HepG2 (cell line): Measurements from ENCODE around the gene KMT2D. TPM values are rescaled to one million over a fixed set of nuclear protein-coding genes. Genes with fewer than 3 reads are reported as not detected.

Experiments
- ATAC-seq: fragments of 200-7000 bp; cut with Tn5 transposase; 3 replicates; pipeline ENCODE4 v1.9.1; 2020; ENCODE audit warnings: mild to moderate bottlenecking, moderate library complexity
- BruUV-seq: library from RNA; stranded (reverse); fragments of 400-500 nt; replicated peaks from 2 replicates; lab custom pipeline; 2021; lab: Mats Ljungman, UMichigan
- CTCF ChIA-PET: fragments of 300-600 bp; formaldehyde crosslinking; extraction: SDS; loops from one replicate; lab custom pipeline; 2021; ENCODE audit warnings: low total read pairs, inconsistent platforms, low intra/inter-chr PET ratio; lab: Yijun Ruan, JAX
- POLR2A ChIA-PET: fragments of 350-600 bp; sonication (Branson Sonifier 250); formaldehyde crosslinking; loops from one replicate; lab custom pipeline; 2020; ENCODE audit warnings: antibody characterized with exemption, inconsistent platforms; lab: Yijun Ruan, JAX
- DNase-seq: peaks from one replicate; pipeline ENCODE4 v3.0.0-alpha.2; 2015; ENCODE audit warnings: low spot score
- FAIRE-seq: peaks from 3 replicates; lab custom pipeline; 2011; peaks lifted over from hg19 to GRCh38; lab: Jason Lieb, UNC
- H2AFZ ChIP-seq: one replicate; pipeline ENCODE4 v1.6.1; 2011; ENCODE audit warnings: low read length, inconsistent platforms
- H3K27ac ChIP-seq: fragments of 300-600 bp; 3 replicates; pipeline ENCODE4 v1.8.0; 2011; ENCODE audit warnings: mixed run types, mild to moderate bottlenecking, mixed read lengths, low read length, inconsistent platforms; ENCODE audit not compliant: insufficient read depth; ENCODE audit errors: extremely low read length
- H3K27me3 ChIP-seq, 2 experiments: fragments of 200-600 bp in 1 of 2; 2 replicates in 1 of 2; 3 replicates in 1 of 2; pipeline versions ENCODE4 v1.6.0 to v1.8.0; 2011; ENCODE audit warnings: low read length in 2 of 2, mild to moderate bottlenecking in 2 of 2, moderate library complexity in 2 of 2, inconsistent platforms in 1 of 2; ENCODE audit not compliant: insufficient read depth in 2 of 2, control insufficient read depth in 1 of 2
- H3K36me3 ChIP-seq, 2 experiments: fragments of 200-600 bp in 1 of 2; replicated peaks in 1 of 2; 2 replicates in 1 of 2; 3 replicates in 1 of 2; pipeline versions ENCODE4 v1.5.1 to v1.8.0; 2011; ENCODE audit warnings: low read length in 2 of 2, inconsistent platforms in 1 of 2; ENCODE audit not compliant: insufficient read depth in 2 of 2, control insufficient read depth in 1 of 2
- H3K4me1 ChIP-seq: 2 replicates; pipeline ENCODE4 v1.5.1; 2012; ENCODE audit warnings: low read length, inconsistent platforms; ENCODE audit not compliant: insufficient read depth
- H3K4me2 ChIP-seq: 2 replicates; pipeline ENCODE4 v1.6.0; 2011; ENCODE audit warnings: low read depth, low read length, inconsistent platforms
- H3K4me3 ChIP-seq, 3 experiments: fragments of 200-600 bp in 1 of 3; sonication (generic), shearing (Covaris generic) in 1 of 3; replicated peaks in 1 of 3; 2 replicates each; pipeline ENCODE4 v1.5.1; 2011 to 2016; ENCODE audit warnings: low read length in 3 of 3, inconsistent platforms in 2 of 3, low read depth in 2 of 3, mild to moderate bottlenecking in 2 of 3, control low read depth in 1 of 3, mixed read lengths in 1 of 3; ENCODE audit not compliant: insufficient read depth in 1 of 3
- H3K79me2 ChIP-seq: one replicate; pipeline ENCODE4 v1.6.1; 2011; ENCODE audit warnings: low read length, inconsistent platforms; ENCODE audit not compliant: insufficient read depth
- H3K9ac ChIP-seq: 2 replicates; pipeline ENCODE4 v1.6.0; 2011; ENCODE audit warnings: mild to moderate bottlenecking, low read depth, low read length, inconsistent platforms; ENCODE audit not compliant: insufficient read depth
- H3K9me3 ChIP-seq: 2 replicates; pipeline ENCODE4 v1.5.1; 2012; ENCODE audit warnings: mild to moderate bottlenecking, low read length
- H4K20me1 ChIP-seq: 2 replicates; pipeline ENCODE4 v1.6.0; 2011; ENCODE audit warnings: inconsistent platforms, mild to moderate bottlenecking, low read length, moderate library complexity; ENCODE audit not compliant: insufficient read depth
- DBP ChIP-seq: sonication (generic); formaldehyde crosslinking; IDR thresholded peaks from 2 replicates; pipeline ENCODE4 v1.4.0; 2020; ENCODE audit warnings: missing genetic modification reagents; ENCODE audit errors: not compliant biosample characterization
- ESRRA ChIP-seq: sonication (generic); formaldehyde crosslinking; IDR thresholded peaks from 2 replicates; pipeline ENCODE4 v1.5.1; 2020; ENCODE audit warnings: mild to moderate bottlenecking, low read depth, missing genetic modification reagents
- JDP2 ChIP-seq: sonication (generic); formaldehyde crosslinking; IDR thresholded peaks from 2 replicates; pipeline ENCODE4 v1.8.1; 2022; ENCODE audit warnings: missing genetic modification reagents, borderline replicate concordance
- ZBTB44 ChIP-seq: sonication (generic); formaldehyde crosslinking; IDR thresholded peaks from 2 replicates; pipeline ENCODE4 v1.4.0; 2020; ENCODE audit warnings: missing genetic modification reagents
- ZFP62 ChIP-seq: sonication (generic); formaldehyde crosslinking; IDR thresholded peaks from 2 replicates; pipeline ENCODE4 v1.4.0; 2020; ENCODE audit warnings: missing genetic modification reagents
- ZNF225 ChIP-seq: sonication (generic); formaldehyde crosslinking; IDR thresholded peaks from 2 replicates; pipeline ENCODE4 v1.4.0; 2020; ENCODE audit warnings: mild to moderate bottlenecking, missing genetic modification reagents
- ZNF530 ChIP-seq: sonication (generic); formaldehyde crosslinking; IDR thresholded peaks from 2 replicates; pipeline ENCODE4 v1.5.0; 2020; ENCODE audit warnings: low read depth, mild to moderate bottlenecking, missing genetic modification reagents
- ZNF549 ChIP-seq: sonication (generic); formaldehyde crosslinking; IDR thresholded peaks from 2 replicates; pipeline ENCODE4 v1.5.0; 2020; ENCODE audit warnings: missing genetic modification reagents
- ZNF709 ChIP-seq: sonication (generic); formaldehyde crosslinking; IDR thresholded peaks from 2 replicates; pipeline ENCODE4 v1.5.0; 2020; ENCODE audit warnings: mild to moderate bottlenecking, missing genetic modification reagents
- ZNF891 ChIP-seq: sonication (generic); formaldehyde crosslinking; IDR thresholded peaks from 2 replicates; pipeline ENCODE4 v1.5.0; 2020; ENCODE audit warnings: mild to moderate bottlenecking, missing genetic modification reagents
- WGBS: methylation state at CpG from one replicate; pipeline ENCODE4 v1.1.6; 2017; ENCODE audit warnings: low lambda C conversion rate; 5-methylcytosine and 5-hydroxymethylcytosine counted together
- in situ Hi-C: cut with HindIII; loops from 2 replicates; pipeline ENCODE4 v1.10.0; 2017; ENCODE audit warnings: low pct_unique_long_range_greater_than_20kb; ENCODE audit not compliant: extremely low pct_ligation_motif_present
- intact Hi-C: fragments of 100-400 bp; cut with micrococcal nuclease; formaldehyde crosslinking; loops from one replicate; pipeline ENCODE4 v1.10.0; 2022; ENCODE audit not compliant: unreplicated experiment
- polyA plus RNA-seq, 8 experiments: library from polyadenylated mRNA; depleted of rRNA in 3 of 8; stranded (reverse) in 7 of 8; unstranded in 1 of 8; fragments of >200 nt; fragmentation: Illumina TruSeq in 4 of 8; extraction: Trizol in 4 of 8; gene quantifications; 2 replicates each; pipeline versions ENCODE4 v1.2.1 to v1.2.3, GENCODE V29; 2011 to 2016; ENCODE audit warnings: low read depth in 4 of 8, missing spikeins in 1 of 8, mixed read lengths in 1 of 8; ENCODE audit not compliant: insufficient read depth in 1 of 8
- total RNA-seq, 5 experiments: library from RNA; depleted of rRNA; stranded (reverse); fragments of >200 nt; fragmentation: Illumina TruSeq; extraction: Trizol; gene quantifications; 2 replicates each; pipeline ENCODE4 v1.2.3, GENCODE V29; 2016; ENCODE audit warnings: low read depth in 1 of 5
- TF ChIP-seq, protein P1 (sequence below): IDR thresholded peaks from 2 replicates; pipeline ENCODE4 v1.6.1; 2016; ENCODE audit warnings: low read depth

Gene KMT2D
- total and polyA plus RNA-seq, 2 of the 13 experiments (the other 11 are each of a cell fraction or from before 2014, with no cell fraction given): 8.1 to 10.4 TPM

- no peak overlapping the region for H3K27ac ChIP-seq
- H4K20me1 ChIP-seq: no peaks in the 10 kb centered on the region
- no peak overlapping the region for H3K4me2 ChIP-seq
- 100% methylated on average over 4 of the region's 4 CpGs for WGBS
- no peak for FAIRE-seq
- H3K9ac ChIP-seq: no peak overlapping the region
- no peaks in the 10 kb centered on the region for H3K27me3 ChIP-seq
- ATAC-seq: no peak; the same call in 2 of the 3 replicates
- no peaks in the 10 kb centered on the region for H3K79me2 ChIP-seq
- TF ChIP-seq ZNF709 (CRISPR knock-in tag) (no peak), ZBTB44 (CRISPR knock-in tag) (no peak), ZNF225 (no peak), ZFP62 (no peak), DBP (CRISPR knock-in tag) (no peak), ESRRA (CRISPR knock-in tag) (no peak), JDP2 (CRISPR knock-in tag) (no peak), ZNF530 (CRISPR knock-in tag) (no peak), ZNF891 (CRISPR knock-in tag) (no peak), ZNF549 (CRISPR knock-in tag) (no peak)
- TF ChIP-seq, protein P1, sequence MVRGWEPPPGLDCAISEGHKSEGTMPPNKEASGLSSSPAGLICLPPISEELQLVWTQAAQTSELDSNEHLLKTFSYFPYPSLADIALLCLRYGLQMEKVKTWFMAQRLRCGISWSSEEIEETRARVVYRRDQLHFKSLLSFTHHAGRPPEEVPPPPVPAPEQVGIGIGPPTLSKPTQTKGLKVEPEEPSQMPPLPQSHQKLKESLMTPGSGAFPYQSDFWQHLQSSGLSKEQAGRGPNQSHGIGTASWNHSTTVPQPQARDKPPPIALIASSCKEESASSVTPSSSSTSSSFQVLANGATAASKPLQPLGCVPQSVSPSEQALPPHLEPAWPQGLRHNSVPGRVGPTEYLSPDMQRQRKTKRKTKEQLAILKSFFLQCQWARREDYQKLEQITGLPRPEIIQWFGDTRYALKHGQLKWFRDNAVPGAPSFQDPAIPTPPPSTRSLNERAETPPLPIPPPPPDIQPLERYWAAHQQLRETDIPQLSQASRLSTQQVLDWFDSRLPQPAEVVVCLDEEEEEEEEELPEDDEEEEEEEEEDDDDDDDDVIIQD (CRISPR knock-in tag): no peak
- no peak overlapping the region for H2AFZ ChIP-seq
- in situ Hi-C loops (no loop called here), intact Hi-C loops (no loop called here)
- H3K36me3 ChIP-seq: peaks cover 47 to 85% of the 10 kb centered on the region in 2 experiments
- CTCF ChIA-PET: no interaction called here
- no TSS peak for BruUV-seq
- POLR2A ChIA-PET: interaction anchor here (1.5 to 3.0 kb wide), 2 partner anchors 13 to 99 kb away, joined by 3 to 9 read pairs; partner anchors contain the start of gene TUBA1B
- DNase-seq: no peak
- no peak overlapping the region for H3K4me3 ChIP-seq
- no peaks in the 10 kb centered on the region for H3K4me1 ChIP-seq
- H3K9me3 ChIP-seq: no peaks in the 10 kb centered on the region
Observed at GRCh38 chr12:49032276-49032675, 28.3 kb downstream of the KMT2D start.
